ENCODE results near the gene SPAG9.
"Not testable (repeated sequence)": the region's sequence is repeated elsewhere in the genome, so short reads cannot be mapped to it uniquely, and the experiment has no call there.

The SPAG9 gene

DNA sequence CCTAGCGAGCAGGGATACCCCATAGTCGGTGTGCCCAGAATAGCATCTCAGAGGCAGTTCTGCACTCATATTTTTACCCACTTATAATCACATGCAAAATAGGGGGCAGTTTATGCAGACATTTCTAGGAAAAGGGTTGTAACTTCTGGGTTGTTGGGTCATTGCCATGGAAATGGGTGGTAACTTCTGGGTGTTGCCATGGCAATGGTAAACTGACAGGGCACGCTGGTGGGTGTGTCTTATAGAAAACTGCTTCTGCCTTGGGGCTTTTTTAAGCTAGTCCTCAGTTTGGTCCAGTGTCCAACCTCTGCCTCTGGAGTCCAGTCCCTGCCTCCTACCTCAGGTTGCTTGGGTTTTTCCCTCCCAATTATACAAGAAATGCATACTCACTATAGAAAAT, 7.4 kb upstream of the SPAG9 start:
- DNase-seq: no peak

DNA sequence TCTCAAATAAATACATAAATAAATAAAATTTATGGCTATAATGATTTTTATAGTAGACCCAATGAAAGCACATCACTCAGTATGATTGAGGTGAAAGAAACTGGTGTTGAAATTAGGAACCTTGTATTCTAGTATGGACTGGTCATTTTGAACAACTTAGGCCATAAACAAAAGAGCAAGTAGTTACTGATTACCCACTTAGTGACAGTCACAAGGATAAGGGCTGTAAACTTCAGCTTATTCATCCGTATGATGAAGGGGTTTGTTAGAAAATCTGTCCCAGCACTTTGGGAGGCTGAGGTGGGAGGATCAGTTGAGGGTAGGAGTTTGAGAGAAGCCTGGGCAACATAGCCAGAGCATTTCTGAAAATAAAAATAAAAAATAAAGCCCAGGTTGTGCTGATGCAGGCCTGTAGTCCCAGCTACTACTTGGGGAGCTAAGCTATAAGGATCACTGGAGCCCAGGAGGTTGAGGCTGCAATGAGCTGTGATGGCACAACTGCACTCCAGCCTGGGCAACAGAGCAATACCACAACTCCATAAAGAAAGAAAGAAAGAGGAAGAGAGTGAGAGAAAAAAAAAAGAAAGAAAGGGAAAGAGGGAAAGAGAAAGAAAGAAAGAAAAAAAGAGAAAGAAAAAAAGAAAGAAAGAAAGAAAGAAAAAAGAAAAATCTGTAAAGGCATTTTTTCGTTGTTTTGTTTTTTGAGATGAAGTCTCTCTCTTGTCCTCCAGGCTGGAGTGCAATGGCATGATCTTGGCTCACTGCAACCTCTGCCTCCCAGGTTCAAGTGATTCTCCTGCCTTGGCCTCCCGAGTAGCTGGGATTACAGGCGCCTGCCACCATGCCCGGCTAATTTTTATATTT, 4.2 kb upstream of the SPAG9 start:
- no peak for DNase-seq

DNA sequence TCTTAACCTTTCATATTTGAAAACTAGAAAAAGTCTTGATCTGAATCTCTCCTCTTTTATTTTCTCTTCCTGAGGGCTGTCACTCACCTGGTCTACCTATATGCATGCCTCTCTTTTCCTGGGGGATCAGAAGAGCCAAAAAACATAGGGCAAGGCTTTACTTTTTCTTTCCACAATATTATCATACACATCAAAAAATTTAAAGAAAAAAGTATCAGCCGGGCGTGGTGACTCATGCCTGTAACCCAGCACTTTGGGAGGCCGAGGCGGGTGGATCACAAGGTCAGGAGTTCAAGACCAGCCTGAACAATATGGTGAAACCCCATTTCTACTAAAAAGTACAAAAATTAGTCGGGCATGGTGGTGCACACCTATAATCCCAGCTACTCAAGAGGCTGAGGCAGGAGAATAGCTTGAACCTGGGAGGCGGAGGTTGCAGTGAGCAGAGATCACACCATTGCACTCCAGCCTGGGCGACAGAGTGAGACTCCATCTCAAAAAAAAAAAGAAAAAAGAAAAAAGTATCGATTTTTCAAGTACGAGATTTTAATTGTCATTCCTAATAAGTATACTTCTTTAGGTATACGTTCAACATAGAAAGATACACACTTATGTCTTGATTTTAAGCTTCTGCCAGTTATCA, 1.9 kb upstream of the SPAG9 start:
- DNase-seq: not testable (repeated sequence)

DNA sequence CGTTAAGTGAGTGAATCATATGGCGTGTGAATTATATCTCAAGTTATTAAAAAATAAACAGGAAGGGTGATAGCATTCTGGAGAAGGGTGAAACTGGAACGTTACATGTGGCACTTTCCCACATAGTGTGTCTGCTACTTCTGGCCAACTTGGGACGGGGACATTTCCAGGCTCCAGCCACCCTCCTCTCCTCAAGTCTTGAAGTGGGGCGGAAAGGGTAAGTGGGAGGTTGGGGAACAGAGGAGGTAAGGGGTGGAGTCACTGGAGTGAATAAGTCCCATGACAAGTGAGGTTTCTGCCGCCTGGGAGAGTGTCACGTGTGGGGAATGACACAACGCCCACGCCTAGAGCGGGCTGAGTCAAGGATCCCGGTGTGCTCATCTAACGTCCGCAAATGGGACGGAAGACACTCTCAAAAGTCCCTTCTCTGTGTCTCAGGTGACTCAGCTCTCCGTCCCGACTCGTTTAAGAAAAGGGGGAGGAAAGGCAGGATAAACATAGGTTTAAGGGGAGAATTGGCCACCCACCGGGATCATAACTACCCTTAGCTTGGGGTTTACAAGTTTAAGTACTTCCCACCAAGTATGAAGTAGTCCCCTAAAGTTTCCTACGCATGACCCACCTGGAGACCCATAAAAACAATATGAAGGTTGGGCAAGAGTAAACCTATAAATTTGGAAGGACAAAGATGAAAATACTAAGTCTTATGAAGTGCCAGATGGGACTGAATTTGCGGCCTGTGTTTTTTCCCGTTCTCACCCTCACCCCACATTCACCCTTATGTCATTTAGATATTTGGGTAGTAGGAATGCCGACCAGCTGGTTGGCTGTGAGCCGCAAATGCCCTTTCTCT, 1.2 kb upstream of the SPAG9 start:
- DNase-seq: no peak

DNA sequence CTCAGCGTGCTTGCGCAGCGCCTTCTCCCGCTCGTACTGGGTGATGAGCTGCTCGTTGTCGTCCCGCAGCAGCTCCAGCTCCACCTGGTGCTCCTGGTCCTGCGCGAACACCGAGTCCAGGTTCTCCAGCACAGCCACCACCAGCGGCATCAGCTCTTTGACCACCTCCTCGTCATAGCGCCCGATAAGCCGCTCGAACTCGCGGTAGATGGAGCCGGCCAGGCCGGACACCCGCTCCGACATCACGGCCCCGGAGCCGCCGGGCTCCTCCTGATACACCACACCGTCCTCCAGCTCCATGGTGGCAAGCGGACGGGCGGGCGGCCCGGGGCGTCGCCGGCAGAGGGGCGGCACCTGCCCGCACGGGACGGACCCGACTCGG, 320 bp downstream of the SPAG9 start:
- DNase-seq: no peak

DNA sequence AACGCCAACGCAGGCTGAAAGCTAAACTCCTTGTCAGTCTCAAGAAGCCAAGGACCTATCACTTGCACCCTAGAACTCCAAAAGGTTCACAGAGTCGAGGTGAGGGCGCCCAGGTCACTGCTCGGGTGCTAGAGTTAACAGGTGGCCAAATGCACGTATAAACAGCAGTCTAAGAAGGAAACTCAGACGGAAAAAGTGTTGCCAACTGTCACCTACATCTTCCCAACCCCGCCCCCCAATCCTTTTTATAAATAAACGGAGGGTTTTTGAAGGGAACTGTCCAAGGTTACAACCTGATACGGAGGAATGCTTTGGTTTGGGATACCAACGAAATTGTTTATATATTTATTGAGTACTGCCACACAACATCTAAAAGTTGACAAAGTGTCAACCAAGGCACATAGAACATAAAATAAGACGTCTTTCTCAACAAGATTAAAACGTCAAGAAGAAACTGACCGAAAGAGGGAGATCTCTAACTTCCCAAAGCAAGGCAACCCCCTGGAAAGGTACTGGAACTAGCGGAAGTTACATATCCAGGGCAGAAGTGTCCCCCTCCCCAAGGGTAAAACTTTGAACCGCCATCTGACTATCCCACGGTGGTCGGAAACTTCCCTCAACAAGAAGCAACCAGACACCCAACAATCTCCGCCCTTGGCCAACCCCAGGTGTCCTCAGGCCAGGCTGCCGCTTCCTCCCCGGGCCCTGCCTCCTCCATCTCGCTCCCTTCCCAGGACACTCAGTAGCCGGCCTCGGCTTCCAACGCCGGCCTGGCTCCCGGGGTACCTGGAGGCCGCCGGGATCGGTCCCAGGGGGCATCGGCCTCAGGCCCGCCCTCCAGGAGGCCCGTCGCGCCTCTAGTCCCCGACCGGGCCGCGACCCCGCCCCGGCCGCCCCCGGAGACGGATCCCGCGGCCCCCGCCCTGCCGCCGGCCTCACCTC, 982 bp downstream of the SPAG9 start:
- no peak for DNase-seq

DNA sequence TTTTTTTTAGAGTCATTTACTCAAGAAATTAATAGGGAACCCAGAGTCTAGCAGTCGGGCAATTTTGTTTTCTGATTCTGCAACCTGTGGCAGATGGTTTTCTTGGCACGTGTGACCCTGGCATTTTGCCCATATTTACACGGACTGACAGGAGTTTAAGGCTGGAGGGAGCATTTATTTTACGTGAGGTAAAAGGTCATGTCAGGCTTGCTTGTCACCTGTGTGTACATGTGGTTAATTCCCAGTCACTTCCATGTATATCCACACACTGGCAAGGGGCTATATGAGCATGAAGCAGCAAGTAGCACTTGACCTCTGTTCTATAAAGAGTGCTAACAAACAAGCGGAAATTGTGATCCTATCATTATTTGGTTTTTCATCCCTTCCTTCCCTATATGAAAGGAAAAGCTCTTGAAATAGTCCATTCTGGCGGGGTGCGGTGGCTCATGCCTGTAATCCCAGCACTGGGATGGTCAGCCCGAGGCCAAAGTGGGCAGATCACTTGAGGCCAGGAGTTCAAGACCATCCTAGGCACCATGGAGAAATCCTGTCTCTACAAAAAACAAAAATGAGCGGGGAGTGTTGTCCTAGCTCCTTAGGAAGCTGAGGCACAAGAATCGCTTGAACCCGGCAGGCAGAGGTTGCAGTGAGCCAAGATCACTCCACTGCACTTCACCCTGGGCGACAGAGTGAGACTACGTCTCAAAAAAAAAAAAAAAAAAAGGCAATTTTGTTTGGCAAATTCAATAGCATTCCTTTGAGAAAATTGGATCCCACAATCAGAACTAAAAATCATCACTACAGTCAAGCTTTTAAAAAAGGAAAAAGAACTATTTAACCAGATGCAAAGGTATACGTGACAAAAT, 2.1 kb downstream of the SPAG9 start:
- DNase-seq: peak; percentile 82

DNA sequence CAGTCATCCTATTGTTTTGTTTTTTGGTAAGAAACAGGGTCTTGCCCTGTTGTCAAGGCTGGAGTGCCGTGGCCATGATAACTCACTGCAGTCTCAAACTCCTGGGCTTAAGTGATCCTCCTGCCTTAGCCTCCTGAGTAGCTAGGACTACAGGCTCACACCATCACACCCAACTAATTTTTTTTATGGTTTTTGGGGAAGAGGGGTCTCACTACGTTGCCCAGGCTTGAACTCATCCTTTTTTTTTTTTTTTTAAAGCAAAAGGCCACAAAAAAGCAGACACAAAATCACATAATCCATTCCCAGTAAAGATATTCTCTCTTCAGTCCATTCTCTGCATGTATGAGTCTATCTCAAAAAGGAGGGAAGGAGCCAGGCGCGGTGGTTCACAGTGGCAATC, 5.5 kb downstream of the SPAG9 start:
- DNase-seq: no peak

DNA sequence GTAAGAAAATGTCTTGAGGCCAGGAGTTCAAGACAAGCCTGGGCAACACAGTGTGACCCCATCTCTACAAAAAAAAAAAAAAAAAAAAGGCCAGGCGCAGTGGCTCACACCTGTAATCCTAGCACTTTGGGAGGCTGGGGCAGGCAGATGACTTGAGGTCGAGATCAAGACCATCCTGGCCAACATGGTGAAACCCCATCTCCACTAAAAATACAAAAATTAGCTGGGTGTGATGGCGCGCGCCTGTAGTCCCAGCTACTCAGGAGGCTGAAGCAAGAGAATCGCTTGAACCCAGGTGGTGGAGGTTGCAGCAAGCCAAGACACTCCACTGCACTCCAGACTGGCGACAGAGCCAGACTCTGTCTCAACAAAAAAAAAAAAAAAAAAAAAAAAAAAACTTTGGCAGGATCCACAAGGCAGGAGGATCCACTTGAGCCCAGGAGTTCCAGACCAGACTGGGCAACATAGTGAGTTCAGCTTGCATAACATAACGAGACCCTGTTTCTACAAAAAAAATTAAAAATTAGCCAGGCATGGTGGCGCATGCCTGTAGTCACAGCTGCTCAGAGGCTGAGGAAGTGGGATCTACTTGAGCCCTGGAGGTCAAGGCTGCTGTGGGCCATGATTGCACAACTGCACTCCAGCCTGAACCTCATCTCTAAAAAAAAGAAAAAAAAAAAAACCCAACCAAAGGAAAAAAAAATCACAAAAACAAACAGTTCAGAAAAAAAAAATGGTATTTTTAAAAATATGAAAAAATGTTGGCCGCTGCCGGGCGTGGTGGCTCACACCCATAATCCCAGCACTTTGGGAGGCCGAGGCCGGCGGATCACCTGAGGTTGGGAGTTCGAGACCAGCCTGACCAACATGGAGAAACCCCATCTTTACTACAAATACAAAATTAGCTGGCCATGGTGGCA, 8.1 kb downstream of the SPAG9 start:
- DNase-seq: not testable (repeated sequence)

DNA sequence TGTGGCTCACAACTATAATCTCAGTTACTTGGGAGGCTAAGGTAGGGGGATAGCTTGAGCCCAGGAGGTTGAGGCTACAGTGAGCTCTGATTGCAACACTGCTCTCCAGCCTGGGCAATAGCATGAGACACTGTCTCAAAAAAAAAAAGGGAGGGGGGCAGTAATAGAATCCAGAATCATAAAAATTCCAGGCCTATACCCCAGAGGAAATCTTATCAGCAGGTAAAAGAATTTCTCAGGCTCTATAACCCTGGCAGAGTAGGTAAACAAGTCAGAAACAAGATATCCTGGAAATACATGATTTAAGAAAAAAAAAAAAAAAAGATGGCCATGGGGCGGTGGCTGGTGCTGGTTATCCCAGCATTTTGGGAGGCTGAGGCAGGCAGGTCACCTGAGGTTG, 12.9 kb downstream of the SPAG9 start:
- DNase-seq: no peak

DNA sequence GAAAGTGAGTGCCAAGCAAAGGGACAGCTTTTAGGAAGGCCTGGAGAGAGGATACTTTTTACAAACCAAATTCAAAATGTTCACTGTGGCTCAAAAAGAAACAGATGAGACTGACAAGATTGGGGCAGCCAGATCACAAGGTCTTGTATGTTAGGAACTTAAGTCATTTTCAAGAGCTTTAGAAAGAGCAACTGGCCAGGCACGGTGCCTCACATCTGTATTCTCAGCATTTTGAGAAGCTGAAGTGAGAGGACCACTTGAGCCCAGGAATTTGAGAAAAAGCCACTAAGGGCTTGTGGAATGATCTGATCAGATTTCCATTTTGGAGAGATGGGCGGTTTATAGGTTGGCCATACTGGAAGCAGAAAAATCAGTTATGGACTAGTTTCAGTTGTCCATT, 17.2 kb downstream of the SPAG9 start:
- no peak for DNase-seq

DNA sequence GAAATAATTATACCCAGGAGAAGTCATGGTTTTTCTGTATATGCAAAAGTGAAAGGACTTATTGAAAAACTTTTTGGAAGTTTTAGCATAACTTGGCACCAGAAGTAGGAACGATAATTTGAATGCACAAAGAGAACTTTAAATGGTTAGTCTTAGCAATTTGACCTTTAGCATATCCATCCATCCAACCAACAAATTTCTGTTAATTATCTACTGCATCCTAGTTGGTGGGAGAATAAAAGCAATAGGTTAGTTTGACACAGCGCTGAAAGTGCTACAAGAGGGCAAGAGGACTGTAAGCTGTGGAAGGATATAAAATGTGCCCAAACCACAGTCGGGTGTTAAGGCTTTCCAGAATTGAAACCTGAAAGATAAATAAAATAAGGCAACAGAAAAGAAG, 17.6 kb downstream of the SPAG9 start:
- DNase-seq: no peak

DNA sequence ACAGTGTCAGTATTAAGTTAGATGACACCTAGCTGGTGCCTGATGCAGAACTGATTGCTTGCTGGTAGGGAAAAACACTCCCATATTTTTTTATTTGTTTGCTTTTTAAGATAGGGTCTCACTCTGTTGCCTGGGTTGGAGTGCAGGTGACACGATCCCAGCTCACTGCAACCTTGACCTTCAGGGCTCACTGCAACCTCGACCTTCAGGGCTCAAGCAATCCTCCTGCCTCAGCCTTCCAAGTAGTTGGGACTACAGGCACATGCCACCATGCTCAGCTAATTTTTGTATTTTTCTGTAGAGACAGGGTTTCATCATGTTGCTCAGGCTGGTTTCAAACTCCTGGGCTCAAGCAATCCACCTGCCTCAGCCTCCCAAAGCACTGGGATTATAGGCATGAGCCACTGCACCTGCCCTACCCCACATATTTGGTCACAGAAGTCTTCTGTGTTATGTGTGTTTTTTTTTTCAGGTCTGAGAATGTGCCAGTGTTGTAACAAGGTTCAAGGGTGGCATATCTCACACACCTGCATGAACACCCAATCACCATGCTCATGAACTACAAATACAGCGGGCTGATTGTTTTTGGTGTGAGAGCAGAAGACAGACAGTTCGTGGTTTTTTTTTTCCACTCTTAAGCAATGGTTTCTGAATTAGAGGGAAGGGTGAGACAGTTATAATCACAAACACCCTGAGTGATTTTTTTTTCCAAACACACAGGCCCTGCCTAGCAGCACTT, 22.8 kb downstream of the SPAG9 start:
- DNase-seq: no peak

DNA sequence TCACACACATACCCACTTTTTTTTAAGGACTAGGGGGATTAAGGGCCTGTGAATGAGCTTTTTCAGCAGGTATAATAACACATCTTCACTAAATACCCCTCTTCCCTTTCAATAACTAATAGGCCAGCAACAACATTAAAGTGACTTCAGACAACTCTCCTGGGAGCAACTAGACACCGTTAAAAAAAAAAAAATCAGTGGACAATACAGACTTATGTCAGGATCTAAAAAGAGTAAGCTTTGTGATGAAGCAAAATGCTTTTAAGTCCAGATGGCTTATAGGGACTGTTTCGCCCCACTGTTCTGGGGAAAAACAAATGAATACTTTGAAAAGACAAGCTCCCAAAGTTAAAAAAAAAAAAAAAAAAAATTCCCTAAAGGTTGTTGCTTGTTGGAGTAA, 29.0 kb downstream of the SPAG9 start:
- no peak for DNase-seq

DNA sequence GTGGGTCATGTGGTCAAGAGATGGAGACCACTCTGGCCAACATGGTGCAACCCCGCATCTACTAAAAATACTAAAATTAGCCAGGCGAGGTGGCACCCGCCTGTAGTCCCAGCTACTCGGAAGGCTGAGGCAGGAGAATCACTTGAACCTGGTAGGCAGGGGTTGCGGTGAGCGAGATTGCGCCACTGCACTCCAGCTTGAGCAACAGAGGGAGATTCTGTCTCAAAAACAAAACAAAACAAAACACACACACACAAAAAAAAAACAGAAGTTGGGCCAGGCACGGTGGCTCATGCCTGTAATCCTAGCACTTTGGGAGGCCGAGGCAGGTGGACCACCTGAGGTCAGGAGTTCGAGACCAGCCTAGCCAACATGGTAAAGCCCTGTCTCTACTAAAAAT, 31.8 kb downstream of the SPAG9 start:
- DNase-seq: not testable (repeated sequence)

DNA sequence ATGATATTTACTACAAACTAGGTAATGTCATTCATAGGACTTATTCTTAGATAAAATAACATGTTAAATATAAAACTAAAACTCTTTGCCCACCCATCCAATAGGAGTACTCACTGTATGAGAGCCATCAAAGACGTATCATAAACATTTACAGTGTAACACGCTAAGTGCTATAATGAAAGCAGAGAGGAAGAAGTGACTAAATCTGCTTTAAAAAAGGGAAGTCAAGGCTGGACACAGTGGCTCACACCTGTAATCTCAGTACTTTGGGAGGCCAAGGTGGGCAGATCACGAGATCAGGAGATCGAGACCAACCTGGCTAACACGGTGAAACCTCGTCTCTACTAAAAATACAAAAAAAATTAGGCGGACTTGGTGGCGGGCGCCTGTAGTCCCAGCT, 32.4 kb downstream of the SPAG9 start:
- no peak for DNase-seq

DNA sequence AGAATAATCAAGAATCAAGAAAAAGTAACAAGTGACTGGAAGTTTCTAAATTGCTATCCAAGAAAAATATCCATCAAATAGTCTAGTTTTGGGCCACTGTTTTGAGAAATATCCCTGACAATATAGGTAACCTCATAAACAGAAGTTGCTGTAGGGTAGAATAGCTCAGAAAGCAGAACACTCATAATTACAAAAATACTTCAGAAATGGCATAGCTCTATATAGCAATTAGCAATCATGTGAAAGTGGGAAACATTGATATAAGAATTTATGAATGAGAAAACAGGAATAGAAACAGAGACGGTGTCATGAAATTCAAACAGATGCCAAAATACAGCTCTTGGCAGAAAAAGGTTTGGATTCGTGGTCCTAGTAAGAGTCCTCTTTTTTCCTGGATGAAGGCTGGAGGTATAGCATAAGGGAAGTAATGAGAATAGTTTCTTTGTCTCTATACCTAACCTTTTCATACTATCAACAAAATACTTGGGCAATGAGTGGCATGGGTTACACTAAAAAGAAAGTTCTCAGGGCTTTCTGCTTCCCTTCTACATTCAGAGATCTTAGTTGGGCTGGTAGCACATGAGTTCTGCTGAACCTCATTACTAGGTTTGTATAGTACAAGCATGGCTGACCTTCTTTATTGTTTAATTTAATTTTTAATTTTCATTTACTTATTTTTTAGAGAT, 33.5 kb downstream of the SPAG9 start:
- no peak for DNase-seq

DNA sequence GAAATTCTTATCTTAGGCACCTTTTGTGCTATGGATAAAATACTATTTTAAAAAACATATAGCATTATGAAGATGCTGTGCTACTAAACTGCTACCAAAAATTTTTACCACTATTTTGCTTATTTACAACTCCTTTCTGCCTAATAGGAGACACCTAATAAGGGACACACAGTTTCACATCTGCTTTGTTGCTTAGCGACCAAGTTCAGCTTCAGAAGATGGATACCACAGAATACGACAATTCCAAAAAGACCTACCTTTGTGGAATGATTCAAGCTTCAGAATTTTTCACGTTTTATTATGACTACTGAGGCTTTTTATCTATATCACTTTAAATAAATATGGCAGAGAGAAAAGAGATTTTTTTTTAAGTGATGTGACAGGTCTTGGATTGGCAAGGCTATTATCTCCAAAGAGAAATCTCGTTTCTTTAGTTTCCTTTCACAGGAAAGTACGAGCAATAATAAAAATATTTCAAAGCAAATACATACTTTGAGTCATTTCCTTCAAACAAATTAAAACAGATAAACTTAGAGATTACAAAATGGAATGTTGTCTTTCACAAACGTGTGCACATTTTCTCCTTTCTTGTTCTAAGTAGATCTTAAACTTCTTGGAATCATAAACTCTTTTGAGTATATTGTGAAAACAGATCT, 35.4 kb downstream of the SPAG9 start:
- DNase-seq: no peak

Data from NCI-H1417 treated with DMSO at 0.1 percent for 48 hours (cell line).